GM18868 (cell line): ENCODE results near the gene CLEC2D.
"Not testable (repeated sequence)": the region's sequence is repeated elsewhere in the genome, so short reads cannot be mapped to it uniquely, and the experiment has no call there.

Experiments
- ATAC-seq: cut with Tn5 transposase; IDR thresholded peaks from one replicate; pipeline ENCODE4 v1.9.1; 2021; ENCODE audit warnings: mild to moderate bottlenecking, moderate library complexity; ENCODE audit not compliant: unreplicated experiment

CLEC2D gene, protein sequence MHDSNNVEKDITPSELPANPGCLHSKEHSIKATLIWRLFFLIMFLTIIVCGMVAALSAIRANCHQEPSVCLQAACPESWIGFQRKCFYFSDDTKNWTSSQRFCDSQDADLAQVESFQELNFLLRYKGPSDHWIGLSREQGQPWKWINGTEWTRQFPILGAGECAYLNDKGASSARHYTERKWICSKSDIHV

GRCh38 chr12:9669534-9669933, at the start of gene CLEC2D:
TSS of gene CLEC2D (plus strand) at chr12:9669713. CDS start at chr12:9669735, 22 bp downstream.
- ATAC-seq: peak; percentile 81

GRCh38 chr12:9625019-9625418, 44.5 kb upstream of the CLEC2D start:
- no peak for ATAC-seq

DNA sequence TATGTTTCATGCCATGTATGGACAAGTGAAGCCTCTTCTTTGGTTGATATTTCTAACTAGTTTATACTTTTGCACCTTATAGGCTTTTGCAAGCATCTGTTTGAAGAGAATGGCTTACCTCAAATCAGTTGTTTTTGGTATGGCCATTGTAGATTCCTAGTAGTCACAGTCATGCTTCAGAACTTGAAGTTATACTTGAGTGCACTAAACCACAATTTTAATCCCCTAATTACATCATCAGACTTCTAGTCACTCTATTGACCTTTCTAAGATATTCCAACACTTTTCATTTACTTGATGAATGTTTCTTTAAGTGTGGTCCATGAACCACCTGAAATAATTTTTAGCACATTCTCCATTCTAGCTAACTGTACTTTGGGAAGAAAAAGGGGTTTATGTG, 43.2 kb upstream of the CLEC2D start:
- ATAC-seq: no peak

DNA sequence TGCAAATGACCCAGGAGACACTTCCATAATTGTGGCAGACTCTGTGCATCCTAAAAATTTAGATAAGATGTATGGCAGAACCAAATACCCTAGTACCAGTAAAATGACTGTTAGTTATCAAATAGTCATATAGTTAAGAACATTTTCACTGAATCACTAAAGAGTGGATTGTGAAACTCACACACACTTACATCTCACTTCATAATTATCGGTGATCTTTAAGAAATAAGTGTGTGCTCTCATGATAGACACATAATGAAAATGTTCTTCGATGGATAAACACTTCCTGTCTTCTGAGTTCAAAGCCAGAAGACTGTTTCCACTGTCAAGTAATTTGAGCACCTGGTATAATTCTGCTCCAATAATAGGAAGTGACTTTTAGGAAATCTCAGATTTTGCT, 42.7 kb upstream of the CLEC2D start:
- ATAC-seq: no peak

GRCh38 chr12:9632766-9633165, 36.7 kb upstream of the CLEC2D start:
- no peak for ATAC-seq

DNA sequence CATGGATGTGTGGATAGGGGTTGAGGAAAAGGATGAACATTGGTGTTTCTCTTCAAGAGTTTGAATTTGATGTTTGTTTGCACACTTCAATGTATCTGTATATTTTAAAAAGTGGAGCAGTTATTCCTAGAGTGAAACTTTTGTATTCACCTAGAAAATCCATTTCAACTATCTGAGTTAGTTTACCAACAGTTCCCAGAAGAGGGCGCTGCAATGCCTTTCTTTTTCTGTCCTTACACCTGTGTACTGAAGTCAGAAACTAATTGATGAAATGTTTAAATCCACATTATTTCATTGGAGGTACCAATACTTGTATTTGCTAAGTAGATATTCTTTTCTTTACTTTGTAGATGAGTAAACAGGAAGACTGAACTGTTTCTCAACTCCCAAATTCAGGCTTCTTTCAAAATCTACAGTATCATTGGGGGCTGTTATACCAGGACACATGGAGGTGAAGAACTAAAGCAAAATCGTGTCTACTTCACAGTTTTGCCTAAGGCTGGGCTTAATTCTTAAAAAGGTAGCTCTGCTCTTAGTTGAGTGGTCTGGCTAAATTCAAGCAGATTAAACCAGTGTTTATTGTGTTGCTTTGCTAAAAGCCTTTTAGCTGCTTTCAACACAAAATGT, 35.2 kb upstream of the CLEC2D start:
- no peak for ATAC-seq

DNA sequence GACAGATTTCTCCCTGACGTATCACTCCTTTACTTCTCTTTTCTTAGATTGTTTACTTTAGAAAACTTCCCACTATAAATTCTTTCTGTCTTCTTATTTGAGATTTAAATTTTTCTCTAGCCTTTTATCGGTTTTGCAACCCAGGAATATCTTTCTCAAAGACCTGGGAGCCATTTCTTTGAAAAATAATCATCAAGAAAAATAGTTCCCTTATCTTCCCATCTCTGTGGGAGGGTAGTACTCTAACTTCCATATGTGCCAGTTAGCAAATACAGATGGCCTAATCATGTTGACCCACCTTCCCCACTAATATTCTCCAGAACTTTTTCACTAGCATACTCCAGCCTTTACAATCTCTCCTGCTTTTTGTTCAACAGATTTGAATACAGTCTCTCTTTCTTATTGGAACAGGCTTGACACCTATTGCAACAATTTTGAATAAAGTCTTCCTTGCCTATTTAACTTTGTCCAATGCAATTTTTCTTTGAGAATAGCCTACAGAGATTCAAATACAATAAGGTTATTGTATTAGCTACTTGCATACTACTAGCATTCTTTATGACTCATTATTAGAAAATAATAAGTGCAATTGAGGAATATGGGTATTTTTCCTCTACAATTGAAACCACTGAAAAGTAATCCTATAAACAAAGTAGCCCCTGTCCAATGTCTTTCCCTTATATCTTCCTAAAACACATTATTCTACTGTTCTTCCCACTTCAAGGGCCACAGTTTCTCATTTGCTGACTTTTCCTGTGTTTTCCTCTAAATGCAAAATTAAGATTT, 34.4 kb upstream of the CLEC2D start:
- no peak for ATAC-seq

GRCh38 chr12:9636150-9636850, 33.2 kb upstream of the CLEC2D start:
- ATAC-seq: no peak

GRCh38 chr12:9636851-9637206, 32.7 kb upstream of the CLEC2D start:
- no peak for ATAC-seq

- ATAC-seq: no peak
Measured at GRCh38 chr12:9640024-9640423, 29.5 kb upstream of the CLEC2D start.

- no peak for ATAC-seq
Measured at GRCh38 chr12:9642606-9643265, 26.8 kb upstream of the CLEC2D start.

DNA sequence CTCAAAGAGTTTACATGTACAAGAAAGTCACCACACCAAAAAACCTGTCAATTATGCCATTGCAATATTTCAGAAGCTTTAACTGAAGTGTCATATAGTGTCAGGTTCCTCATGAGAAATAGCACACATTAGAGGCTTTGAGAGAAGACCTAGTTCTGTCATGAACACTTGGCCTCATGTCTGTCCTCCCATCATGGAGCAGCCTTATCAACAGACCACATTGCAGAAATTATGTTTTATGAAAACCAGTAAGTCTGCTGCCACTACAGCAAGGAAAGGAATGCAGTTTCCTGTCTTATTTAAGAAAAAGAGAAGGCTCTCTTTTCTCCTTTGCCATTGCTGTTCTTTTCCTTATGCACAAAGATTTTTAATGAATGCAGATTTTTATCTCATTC, 26.2 kb upstream of the CLEC2D start:
- no peak for ATAC-seq

- not testable (repeated sequence) for ATAC-seq
Measured at GRCh38 chr12:9644985-9645551, 24.4 kb upstream of the CLEC2D start.

DNA sequence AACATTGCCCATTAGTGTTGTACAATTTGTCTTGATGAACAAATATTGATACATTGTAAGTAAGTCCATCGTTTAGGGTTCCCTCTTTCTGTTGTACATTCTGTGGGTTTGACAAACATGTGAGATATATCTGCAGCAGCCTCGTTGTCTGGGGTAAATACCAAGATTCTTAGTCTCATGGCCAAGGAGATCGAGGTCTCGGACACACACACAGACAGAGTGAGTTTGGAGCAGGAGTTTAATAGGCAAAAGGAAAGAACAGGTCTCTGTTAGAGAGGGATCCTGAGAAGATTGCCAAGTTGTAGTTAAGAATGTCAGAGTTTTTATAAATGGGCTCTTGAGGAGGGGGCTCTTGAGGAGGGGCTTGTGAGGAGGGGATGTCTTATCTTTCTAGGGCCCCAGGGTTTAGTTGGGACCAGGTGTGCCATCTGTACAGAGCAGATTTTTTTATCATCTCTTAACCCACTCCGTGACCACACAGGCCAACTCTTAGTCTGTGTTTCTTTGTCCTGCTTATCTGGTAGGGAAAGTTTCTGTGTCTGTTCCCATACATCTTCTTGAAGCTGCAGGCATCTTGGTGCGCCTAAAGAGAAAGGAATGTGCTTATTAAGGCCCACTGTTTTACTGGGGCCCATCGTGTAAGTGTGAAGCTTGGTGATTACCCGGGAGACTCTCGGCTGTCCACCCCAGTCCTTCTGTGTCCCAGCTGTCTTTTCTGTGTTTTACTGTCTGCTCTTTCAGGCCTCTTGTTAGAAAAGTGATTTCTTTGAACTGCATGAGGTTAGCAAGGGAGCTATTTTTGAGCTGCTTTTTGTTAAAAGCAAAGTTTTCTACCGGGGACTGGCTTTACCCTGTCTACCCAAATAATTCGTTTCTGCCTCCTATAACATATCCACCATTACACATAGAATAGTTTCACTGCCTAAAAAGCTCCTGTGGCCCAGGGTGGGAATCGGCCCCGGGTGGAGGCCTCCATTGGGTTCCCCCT, 22.4 kb upstream of the CLEC2D start:
- ATAC-seq: no peak

- peak; percentile 63 for ATAC-seq
Measured at GRCh38 chr12:9647825-9648700, 21.4 kb upstream of the CLEC2D start.

DNA sequence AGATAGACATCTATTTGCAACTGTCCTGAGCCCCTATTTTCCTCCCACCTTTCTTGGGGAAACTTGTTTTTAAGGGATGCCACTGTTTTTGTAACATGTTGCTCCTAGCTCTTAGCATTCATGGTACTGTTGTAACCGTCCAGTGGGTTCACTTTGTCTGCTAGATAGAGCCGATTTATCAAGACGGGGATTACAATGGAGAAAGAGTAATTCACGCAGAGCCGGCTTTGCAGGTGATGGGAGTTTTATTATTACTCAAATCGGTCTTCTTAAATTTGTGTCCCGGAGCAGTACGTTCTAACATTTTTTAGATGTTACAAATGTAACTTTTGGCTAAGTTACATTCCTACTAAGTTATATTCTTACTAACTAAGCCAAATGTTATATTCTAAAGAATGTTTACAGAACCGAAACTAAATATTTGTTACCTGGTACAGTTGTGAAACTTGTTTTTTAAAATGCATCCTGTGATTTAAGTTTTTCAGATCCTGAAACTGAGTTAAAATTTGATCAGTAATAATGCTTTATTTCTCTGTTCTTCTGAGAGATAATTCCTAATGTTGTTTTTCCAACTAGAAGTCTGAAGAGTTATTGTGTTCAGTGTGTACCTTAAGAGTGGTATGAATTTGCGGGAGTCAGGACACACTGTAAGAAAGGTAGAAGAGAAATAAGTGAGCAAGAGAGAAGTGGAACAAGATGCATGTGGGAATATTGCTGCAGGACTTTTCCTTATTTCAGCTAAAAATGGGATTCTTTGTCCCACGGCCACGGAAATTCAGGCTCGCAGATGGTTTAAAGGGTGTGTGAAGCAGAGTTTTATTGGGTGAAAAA, 20.6 kb upstream of the CLEC2D start:
- ATAC-seq: no peak

GRCh38 chr12:9649532-9649940, 20.0 kb upstream of the CLEC2D start:
- ATAC-seq: no peak

DNA sequence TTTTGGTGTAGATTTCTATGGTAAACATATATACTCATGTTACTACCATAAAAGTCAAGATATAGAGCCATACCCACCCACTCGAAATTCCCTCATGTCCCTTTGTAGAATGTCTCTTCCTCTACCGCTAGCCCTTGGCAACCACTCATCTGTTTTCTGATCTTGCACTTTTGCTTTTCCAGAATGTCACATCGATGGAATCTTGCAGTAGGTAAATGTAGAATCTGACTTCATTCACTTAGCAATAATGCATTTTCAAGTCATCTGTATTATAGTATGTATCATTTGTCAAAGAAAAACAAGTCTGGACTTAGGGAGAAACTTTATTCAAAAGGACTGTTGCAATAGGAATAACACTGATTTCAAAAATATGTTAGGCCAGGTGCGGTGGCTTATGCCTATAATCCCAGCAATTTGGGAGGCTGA, 19.3 kb upstream of the CLEC2D start:
- no peak for ATAC-seq
